ENCODE data around the gene NBEA.

Gene NBEA

GRCh38 chr13:35332134-35332533 is 390.1 kb downstream of the NBEA start:
- TF ChIP-seq CTCF (IDR thresholded peaks at IDR 0.05; ENCODE audit: extremely low read depth, missing control alignments), result no peak
- no peak for DNase-seq (ENCODE audit: low spot score)

- TF ChIP-seq CTCF (IDR thresholded peaks at IDR 0.05; ENCODE audit: extremely low read depth, missing control alignments), result no peak
- DNase-seq (ENCODE audit: low spot score), result no peak
These were observed 391.1 kb downstream of the NBEA start for GRCh38 chr13:35333157-35333556.

- DNase-seq (ENCODE audit: low spot score), result no peak
- no peak for TF ChIP-seq CTCF (IDR thresholded peaks at IDR 0.05; ENCODE audit: extremely low read depth, missing control alignments)
These were observed 400.4 kb downstream of the NBEA start for GRCh38 chr13:35342440-35342839.

GRCh38 chr13:35343417-35343816 is 401.3 kb downstream of the NBEA start:
- no peak for TF ChIP-seq CTCF (IDR thresholded peaks at IDR 0.05; ENCODE audit: extremely low read depth, missing control alignments)
- DNase-seq (ENCODE audit: low spot score), result no peak

GRCh38 chr13:35345992-35346391 is 403.9 kb downstream of the NBEA start:
- no peak for DNase-seq (ENCODE audit: low spot score)
- no peak for TF ChIP-seq CTCF (IDR thresholded peaks at IDR 0.05; ENCODE audit: extremely low read depth, missing control alignments)

GRCh38 chr13:35346494-35346893 is 404.4 kb downstream of the NBEA start:
- no peak for DNase-seq (ENCODE audit: low spot score)
- no peak for TF ChIP-seq CTCF (IDR thresholded peaks at IDR 0.05; ENCODE audit: extremely low read depth, missing control alignments)

GRCh38 chr13:35347679-35348205 is 405.7 kb downstream of the NBEA start:
- TF ChIP-seq CTCF (IDR thresholded peaks at IDR 0.05; ENCODE audit: extremely low read depth, missing control alignments), result no peak
- no peak for DNase-seq (ENCODE audit: low spot score)

All from GM20000 (cell line).